Left forelimb (tissue), 1 donor: ENCODE data around the gene JAML.
"Not testable (repeated sequence)": the region's sequence is repeated elsewhere in the genome, so short reads cannot be mapped to it uniquely, and the experiment has no call there.

Source experiments
- DNase-seq: peaks from one replicate; pipeline ENCODE4 v3.0.0-alpha.2; 2018; ENCODE audit warnings: low spot score

The JAML gene

DNA sequence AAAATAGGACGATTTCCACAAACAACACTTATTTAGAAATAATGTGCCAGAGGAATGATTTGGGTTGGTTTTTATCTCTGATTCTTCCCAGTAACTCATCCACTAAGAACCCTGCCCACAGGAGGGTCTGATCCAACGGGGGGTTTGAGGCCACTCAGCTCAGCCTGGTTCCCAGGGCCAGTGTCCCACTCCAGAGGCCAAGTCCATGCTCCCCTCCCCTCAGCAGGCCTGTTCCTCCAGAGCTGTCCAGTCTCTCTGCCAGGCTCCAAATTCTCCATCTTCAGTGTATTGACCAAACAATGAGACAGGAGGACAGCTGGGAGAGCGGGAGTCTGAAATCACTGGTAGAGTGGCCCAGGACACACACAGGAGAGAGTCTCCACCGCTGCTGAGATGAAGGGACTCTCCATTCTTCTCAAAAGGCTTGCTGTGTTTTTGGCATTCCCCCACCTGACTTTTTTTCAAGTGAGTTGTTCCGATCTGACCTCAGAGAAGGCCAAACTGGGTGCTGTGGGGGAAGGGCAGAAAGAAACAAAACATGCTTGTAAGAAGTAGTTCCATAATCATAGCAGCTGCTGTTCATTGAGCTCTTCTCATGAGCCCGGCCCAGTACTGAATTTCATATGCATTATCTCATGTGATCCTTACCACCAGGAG is 30.8 kb downstream of the JAML start:
- DNase-seq = no peak

- DNase-seq = not testable (repeated sequence)
These were observed 32.0 kb downstream of the JAML start for GRCh38 chr11:118192817-118193216.

- DNase-seq = not testable (repeated sequence)
These were observed 33.8 kb downstream of the JAML start for GRCh38 chr11:118190942-118191506.

GRCh38 chr11:118186346-118187107 is 38.3 kb downstream of the JAML start:
- no peak for DNase-seq

GRCh38 chr11:118184784-118185579 is 39.8 kb downstream of the JAML start:
- DNase-seq = no peak

DNA sequence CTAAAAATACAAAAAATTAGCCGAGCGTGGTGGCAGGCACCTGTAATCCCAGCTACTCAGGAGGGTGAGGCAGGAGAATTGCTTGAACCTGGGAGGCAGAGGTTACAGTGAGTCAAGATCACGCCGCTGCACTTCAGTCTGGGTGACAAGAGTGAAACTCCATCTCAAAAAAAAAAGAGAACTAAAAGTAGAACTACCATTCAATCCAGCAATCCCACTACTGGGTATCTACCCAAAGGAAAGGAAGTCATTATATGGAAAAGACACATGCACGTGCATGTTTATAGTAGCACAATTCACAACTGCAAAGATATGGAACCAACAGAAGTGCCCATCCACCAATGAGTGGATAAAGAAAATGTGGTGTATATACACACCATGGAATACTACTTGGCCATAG is 41.1 kb downstream of the JAML start:
- not testable (repeated sequence) for DNase-seq

DNA sequence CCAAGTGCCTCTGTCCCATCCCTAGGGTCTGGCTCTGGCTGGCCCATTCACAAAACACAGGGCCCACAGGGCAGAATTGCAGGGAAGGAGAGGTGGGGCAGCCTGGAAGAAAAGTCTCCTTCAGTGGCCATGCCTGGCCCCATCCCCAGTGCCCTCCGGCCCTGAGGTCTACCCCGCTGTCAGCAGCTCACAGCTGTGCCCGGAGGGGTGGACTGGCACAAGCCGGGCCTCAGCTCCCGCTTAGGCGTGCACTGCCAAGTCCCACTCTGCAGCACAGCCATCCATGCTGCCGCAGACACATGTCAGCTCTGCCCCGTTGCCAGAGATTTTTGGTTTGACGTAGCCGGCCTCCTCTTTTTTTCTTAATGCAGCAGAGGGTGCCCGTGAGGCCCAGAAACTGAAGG is 44.5 kb downstream of the JAML start:
- DNase-seq = peak; percentile 85

DNA sequence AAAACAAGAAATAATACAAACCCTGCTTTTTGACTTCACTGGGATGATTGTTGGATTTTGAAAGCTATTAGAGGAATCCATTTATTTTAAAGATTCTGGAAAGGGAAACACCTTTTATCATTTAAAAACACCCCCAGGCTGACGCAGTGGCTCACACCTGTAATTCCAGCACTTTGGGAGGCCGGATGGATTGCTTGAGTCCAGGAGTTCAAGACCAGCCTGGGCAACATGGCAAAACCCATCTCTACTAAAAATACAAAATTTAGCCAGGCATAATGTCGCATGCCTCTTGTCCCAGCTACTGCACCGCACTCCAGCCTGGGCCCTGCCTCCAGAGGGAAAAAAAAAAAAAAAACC is 48.1 kb downstream of the JAML start:
- no peak for DNase-seq

DNA sequence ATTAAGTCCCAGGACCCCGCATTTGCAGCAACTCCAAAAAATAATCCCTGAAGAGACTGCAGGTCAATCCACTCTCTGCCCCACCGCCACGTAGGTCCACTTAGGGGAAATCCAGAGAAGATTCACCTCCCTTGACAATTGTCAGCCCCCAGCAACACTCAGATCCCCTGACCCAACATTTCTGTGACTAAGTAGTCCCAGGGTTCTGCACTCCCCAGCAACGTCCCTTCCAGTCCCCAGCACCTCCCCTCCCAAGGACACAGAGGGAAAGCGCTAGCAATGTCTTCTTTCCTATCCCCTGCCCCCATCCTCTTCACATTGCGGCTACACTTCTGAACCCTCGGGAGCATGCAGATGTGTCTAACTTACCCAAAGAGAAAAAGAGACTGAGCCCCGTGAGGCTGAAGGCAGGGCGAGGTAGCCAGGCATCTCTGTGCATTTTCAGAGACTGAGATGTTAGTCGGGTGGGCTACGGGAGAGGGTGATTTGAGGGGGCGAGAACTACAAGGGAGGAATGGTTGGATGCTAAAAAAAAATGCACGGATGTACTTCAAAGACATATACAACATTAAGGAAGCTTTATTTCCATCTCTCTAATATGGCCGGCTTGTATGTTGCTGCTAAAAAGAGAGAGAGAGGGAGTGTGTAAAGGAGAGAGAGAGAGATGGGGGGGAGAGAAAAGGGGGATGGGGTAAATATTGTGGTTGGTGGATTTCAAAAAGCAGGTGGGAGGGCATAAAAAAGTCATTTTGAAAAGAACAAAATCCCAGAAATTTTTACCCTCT is 48.6 kb downstream of the JAML start, which contains the start of gene SCN2B:
SCN2B (minus strand) TSS at position 647 of the 785 bp plus-strand sequence; CDS start at position 439, 208 bp downstream.
- DNase-seq = no peak

- no peak for DNase-seq
These were observed 49.5 kb downstream of the JAML start for GRCh38 chr11:118175031-118175992.

- no peak for DNase-seq
These were observed 50.7 kb downstream of the JAML start for GRCh38 chr11:118174006-118174567.

DNA sequence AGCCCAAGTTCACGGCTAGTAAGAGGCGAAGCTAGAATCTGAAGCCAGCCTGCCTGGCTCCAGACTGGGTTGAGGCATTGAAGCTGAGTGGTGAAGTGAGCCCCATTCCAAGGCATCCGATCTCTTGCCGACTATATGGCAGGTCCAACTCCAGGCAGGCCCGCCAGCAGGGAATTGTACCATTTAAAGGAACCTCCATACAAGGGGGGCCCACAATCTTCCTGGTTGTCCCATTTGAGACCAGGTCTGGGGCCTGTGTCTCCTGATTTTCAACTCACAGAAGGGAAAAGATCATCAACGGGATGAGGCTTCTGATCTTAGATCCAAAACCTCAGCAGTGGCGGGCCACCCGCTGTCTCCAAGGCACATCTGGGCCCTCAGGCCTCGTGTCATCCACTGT is 52.5 kb downstream of the JAML start:
- DNase-seq = no peak

- DNase-seq = peak; percentile 85
These were observed 53.3 kb downstream of the JAML start for GRCh38 chr11:118171269-118172062.

- DNase-seq = no peak
These were observed 53.9 kb downstream of the JAML start for GRCh38 chr11:118170882-118171268.

DNA sequence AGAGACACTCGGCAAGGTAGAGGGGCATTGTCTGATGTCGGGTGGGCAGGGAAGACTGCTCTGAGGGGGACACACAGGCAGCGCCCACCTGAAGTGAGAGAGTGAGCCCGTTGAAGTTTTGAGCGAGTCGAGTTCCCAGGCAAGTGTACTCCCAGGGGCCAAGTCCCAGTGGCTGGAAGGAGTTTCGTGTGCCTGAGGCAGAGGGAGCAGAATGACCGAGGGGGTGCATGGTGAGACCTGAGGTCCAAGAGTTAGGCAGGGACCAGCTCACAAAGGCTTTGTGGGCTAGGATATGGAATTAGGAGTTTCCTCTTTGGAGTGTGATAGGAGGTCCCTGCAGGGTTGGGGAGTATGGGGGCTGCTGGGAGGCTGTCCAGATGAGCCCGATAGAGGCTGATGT is 54.6 kb downstream of the JAML start:
- DNase-seq = no peak

DNA sequence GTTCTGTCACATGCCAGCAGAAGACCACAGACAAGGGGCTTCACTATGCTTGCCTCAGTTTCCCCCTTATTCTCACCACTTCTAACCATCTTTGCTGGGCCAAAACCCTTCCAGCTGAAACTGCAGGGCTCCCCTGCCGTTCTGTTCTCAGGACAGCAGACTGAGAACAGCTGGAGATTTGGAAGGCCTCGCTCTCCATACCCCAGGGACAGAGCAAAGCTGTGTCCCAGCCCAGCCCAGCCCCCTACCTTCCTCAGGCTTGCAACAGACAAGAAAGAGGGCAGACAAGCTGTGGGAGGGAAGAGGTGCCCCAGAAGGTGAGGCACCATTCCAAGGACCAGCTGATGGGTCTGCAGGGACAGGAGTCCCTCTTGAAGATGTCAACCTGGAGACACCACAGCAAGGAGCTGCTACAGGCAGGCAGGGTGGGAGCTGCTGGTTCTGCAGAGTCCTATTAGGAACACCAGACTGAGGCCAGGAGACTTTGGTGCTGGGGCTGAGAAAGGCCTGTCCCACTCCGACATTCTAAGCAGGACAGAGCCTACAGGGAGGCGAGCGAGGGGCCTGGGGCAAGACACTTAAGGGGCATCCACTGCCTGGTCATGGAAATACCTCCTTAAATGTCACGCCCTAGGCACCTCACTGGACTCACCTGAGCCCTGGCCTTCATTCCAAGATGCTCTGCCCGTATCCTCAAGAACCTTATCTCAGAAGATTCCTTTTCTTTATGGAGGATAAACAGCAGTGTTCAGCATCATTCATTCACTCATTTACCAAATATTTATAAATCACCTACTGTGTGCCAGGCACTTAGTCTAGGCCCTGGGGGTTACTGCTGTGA is 55.3 kb downstream of the JAML start:
- DNase-seq = no peak

- DNase-seq = no peak
These were observed 56.1 kb downstream of the JAML start for GRCh38 chr11:118168751-118169150.

DNA sequence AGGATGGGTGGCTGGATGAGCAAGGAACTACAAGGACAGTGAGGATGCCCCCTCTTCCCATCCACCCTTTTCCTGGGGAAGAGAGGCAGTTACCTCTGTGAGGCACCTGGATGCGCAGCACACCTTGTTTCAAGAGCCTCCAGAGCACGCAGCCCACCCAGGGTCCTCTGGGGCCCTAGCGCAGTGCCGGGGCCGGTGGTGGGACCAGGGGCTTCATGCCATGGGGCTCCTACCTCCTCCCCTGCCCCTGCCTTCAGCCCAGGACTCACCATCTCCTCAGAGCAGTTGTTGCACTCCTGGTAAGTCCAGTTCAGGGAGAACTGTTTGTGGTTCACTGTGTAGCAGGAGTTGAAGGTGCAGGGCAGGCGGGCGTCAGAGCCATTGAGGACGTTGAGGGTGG is 56.5 kb downstream of the JAML start:
- DNase-seq = no peak
